CD4-positive, alpha-beta T cell treated with Interferon alpha-2 for 1 hour (primary cell): ENCODE measurements around the gene SLC9A3.
"Not testable (repeated sequence)": the region's sequence is repeated elsewhere in the genome, so short reads cannot be mapped to it uniquely, and the experiment has no call there.

Experiments used
- DNase-seq, 2 donors: peaks; one replicate each; pipeline ENCODE4 v3.0.0-alpha.2; 2020 to 2022

Gene SLC9A3

GRCh38 chr5:488744-489688 lies 35.2 kb downstream of the SLC9A3 start:
- DNase-seq: no peak

DNA sequence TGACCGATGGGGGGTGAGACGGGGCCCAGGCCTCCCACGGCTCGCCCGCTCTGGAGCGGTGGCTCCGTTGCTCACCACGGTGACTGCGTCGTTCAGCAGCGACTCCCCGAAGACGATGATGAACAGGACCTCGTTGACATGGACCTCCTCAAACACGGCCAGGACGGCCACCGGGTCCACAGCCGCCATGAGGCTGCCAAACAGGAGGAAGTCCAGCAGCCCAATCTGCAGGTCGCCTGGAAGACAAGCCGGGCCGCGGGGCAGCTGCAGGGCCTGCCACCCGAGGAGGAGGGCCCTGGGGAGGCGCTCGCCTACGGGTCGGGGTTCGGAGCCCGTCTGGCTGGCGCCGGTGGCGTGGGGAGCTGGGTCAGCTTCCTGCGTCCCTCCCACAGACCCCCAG lies 36.0 kb downstream of the SLC9A3 start:
- no peak for DNase-seq

GRCh38 chr5:486597-486996 lies 37.7 kb downstream of the SLC9A3 start:
- DNase-seq: not testable (repeated sequence)

- DNase-seq: no peak
Observed at GRCh38 chr5:485946-486491, 38.2 kb downstream of the SLC9A3 start.

GRCh38 chr5:485113-485945 lies 38.9 kb downstream of the SLC9A3 start:
- no peak for DNase-seq

GRCh38 chr5:484556-484955 lies 39.7 kb downstream of the SLC9A3 start:
- no peak for DNase-seq

- DNase-seq: no peak
Observed at GRCh38 chr5:483434-484140, 40.7 kb downstream of the SLC9A3 start.

DNA sequence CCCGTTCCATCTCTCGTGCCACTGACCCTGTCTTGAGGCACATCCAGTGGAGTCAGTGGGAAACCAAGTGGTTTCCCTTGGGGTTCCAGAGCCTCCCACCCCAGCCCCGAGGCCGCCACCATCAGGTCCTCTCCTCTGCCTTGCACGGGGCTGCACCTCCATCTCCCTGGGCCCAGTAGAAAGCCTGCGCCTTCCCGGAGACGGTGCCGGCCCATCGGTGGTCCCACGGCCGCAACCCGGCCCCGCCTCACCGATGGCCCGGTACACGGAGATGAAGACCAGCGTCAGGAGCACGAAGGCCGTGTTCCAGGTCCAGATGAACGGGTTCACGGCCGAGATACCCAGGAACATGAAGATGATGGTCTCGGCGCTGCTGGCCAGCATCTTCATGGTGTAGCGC lies 41.2 kb downstream of the SLC9A3 start:
- no peak for DNase-seq

GRCh38 chr5:482506-482905 lies 41.7 kb downstream of the SLC9A3 start:
- no peak for DNase-seq

DNA sequence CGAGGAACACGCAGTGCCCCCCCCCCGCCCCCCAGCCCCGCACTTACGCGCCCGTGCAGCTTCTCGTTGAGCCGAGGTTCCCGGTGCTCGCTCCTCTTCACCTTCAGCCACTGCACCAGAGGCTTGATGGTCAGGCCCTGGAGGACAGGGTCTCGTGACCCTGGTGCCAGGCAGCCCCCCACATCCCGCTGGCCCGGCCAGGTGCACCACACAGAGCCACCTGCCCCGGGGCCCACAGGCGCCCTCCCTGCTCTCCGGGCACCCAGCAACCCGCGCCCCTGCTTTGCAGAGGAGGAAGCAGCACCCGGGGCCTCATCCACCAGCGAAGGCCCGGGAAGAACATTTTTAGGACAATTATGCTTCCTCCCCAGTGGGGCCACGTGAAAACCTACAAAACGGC lies 42.2 kb downstream of the SLC9A3 start:
- no peak for DNase-seq

DNA sequence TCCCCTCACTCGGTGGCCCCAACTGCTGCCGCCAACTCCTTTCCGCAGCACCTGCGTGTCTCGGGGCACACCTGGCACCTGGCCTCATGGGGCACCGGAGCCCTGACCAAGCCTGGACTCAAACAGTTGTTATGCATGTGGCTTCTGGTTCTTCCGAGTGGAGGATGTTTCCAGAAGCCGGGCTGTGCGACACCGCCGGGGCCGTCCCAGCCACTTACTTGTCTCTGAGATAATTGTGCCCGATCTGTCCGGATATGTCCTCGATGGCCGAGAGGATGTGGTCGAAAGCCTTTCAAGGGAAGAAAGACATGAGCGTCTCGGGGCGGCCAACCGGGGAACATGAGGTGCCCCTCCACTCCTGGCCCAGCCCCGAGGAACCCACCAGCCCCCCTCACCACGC lies 42.9 kb downstream of the SLC9A3 start:
- no peak for DNase-seq

- DNase-seq: no peak
Observed at GRCh38 chr5:479566-480319, 44.5 kb downstream of the SLC9A3 start.

DNA sequence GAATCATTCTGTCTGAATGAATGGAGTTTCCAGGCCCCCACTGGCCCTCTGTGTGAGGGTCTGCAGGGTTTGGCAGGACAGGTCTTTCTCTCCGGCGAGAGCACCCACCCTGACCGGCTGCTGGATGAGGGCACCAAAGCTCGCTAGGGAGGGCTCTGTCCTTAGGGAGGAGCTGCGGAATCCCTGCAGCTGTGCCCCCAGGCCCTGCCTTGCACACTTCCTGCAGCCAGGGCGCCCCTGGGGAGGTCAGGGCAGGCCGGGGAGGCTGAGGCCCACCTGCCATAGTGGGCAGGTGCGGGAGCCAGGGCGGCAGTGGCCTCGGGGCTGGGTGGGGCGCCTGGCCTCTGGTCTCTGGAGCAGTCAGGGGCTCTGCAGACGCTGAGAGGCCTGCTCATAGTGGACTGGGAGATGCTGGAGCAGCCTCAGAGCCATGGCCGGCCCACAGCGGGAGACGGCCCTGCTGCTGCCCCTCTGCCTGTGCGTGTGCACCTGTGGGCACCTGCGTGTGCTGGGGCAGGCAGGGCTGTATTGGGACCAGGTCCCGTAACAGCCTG lies 45.2 kb downstream of the SLC9A3 start:
- DNase-seq: no peak

- DNase-seq: no peak
Observed at GRCh38 chr5:478369-478981, 45.8 kb downstream of the SLC9A3 start.

DNA sequence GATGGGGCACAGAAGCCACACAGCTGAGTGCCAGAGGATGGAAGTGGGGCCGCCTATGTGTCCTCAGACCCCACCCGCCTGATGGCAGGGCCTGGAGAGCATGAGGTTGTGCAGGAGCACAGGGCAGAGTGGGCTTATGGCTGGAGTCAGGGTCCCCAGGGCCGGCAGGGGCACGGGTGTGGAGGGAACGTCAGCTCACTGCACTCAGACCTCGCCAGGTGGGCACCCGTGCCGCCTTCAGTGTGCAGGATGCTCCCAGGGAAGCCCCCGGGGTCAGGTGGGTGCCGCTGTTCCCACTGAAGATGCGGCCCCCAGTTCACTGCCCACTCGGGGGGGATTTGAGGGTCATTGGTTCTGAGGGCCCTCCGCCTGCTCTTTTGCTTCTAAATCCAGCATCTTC lies 46.4 kb downstream of the SLC9A3 start:
- DNase-seq: no peak

GRCh38 chr5:477247-477646 lies 47.0 kb downstream of the SLC9A3 start:
- DNase-seq: no peak

- DNase-seq: no peak
Observed at GRCh38 chr5:476814-477175, 47.5 kb downstream of the SLC9A3 start.

DNA sequence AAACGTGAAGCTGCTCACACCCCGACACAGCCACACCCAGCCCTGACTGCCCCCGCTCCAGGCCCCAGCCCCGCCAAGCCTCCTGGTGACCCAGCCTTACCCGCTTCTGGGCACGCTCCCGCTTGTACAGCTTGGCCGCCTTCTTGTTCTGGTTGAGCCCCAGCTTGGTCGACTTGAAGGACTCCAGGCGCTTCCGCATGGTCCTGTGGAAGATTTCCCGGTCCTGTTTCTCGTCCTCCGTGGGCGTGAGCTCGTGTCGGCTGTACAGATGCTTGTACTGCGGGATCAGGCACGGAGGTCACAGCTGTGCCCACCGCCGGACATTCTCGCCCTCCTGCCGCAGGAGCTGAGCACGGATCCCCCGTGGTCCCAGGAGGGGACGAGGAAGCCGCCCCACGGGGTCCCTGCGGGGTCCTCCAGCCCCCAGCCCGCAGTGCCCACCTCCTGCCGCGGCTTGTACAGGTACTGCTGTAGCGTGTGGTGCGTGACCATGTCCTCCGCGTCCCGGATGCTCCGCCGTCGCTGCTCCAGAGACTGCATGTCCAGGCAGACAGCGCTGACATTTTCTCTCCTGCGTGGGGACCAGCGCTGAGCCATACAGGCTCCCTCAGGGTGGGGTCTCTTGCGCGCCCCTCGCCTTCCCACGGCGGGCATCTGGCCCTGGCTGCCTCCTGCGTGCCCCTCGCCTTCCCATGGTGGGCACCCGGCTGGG lies 48.0 kb downstream of the SLC9A3 start:
- DNase-seq: no peak

DNA sequence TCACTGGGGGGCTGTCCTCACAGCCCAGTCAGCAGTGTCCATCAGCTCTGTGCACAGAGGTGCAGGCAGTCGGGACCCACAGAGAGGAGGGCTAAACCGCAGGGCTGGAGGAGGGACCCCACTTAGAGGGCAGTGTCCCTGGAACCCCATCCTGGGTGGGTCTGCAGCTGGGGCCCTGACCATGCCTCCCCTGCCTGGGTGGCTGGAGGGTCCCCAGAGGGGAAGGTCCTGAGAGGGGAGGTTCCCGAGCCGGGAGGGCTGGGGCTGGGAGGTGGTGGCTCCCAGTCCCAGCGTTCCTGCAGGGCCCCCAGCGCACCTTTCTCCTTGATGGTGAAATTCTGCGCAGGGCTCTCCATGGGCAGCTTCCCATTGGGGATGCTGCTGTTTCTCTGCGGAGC lies 48.5 kb downstream of the SLC9A3 start:
- no peak for DNase-seq

DNA sequence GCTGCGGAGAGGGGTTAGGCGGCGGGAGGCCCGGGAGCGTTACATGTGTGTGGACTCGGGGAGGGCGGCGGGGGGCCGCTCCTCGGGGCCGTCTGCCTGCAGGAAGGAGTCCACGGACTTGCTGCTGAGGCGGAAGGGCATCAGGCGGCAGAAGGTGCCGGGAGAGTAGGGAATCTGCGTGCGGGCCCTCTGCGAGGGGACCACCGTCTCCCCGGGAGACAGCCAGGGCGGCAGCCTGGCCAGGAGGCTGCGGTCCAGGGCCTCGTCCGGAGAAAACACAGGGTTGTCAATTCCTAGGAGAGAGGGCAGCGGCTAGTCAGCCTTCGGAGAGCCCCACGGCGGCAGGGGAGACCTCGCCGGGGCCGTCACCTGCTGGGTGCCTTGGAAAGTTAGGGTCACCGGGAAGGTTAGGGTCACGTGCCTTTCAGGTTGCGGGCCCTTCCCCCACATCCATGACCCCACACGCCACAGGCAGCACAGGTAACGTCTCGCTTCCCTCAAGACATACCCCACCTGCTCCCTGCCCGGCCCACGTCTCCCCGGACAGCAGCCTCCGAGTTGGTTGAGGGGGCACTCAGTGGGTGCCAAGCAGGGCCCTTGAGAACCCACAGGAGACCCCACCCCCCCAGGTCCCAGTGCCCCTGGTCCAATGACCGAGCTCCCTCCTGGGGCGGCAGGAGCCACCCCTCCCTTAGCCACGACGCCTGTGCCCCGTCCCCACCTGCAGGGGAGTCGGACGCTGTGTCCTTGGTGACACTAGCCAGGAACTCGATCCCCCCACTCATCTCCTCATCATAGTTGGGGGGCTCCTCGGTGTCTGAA lies 49.2 kb downstream of the SLC9A3 start:
- DNase-seq: no peak
